Retinal pigment epithelial cell (primary cell): Measurements from ENCODE around the gene CACTIN.

Source experiments
- DNase-seq: peaks from one replicate; pipeline ENCODE4 v3.0.0-alpha.2; 2010; ENCODE audit warnings: low read depth
- H3K4me3 ChIP-seq: 2 replicates; pipeline ENCODE4 v1.5.1; 2011; ENCODE audit warnings: mild to moderate bottlenecking, low read length, control low read depth, moderate library complexity
- TF ChIP-seq, protein P1 (sequence below): conservative IDR thresholded peaks from 2 replicates; pipeline ENCODE4 v1.5.1; 2011; ENCODE audit warnings: low read depth, low read length, control low read depth, inconsistent platforms

Gene CACTIN

GRCh38 chr19:3626473-3627350 is at the start of gene CACTIN:
CACTIN (minus strand) TSS chr19:3626790; CDS start chr19:3626762, 28 bp downstream.
- DNase-seq: peak; percentile 92
- TF ChIP-seq, protein P1, sequence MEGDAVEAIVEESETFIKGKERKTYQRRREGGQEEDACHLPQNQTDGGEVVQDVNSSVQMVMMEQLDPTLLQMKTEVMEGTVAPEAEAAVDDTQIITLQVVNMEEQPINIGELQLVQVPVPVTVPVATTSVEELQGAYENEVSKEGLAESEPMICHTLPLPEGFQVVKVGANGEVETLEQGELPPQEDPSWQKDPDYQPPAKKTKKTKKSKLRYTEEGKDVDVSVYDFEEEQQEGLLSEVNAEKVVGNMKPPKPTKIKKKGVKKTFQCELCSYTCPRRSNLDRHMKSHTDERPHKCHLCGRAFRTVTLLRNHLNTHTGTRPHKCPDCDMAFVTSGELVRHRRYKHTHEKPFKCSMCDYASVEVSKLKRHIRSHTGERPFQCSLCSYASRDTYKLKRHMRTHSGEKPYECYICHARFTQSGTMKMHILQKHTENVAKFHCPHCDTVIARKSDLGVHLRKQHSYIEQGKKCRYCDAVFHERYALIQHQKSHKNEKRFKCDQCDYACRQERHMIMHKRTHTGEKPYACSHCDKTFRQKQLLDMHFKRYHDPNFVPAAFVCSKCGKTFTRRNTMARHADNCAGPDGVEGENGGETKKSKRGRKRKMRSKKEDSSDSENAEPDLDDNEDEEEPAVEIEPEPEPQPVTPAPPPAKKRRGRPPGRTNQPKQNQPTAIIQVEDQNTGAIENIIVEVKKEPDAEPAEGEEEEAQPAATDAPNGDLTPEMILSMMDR: no peak
- peak within 1 kb of the TSS; percentile 73 for H3K4me3 ChIP-seq

DNA sequence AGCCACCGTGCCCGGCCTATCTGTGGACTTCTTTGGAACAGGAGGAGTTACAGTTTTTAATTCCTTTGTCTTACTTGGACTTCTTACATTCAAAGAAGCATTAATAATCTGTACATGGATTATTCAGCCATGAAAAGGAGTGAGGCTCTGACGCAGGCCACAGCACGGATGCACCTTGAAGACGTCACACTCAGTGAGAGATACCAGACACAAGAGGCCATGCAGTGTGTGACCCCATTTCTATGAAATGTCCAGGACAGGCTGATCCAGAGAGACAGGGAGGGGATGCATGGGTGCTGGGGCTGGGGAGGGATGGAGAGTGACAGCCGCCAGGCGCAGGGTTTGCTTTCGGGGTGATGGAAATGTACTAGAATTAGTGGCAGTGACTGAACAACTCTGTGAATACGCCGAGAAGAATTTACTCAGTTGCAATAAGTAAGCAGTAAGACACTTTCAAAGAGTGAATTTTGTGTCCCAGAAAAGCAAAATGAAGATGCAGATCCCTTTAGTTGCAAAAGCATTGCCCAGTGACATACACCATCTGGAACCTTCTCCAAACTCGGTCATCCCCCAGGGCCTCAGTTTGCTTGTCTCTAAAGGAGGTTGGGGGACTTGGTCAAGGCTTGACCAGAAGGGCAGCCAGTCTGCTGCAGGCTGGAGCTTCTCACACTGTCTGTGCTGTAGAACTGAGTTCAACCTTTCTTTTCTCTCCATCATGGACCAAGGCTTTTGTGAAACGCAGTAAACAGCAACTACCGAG is 48.4 kb upstream of the CACTIN start:
- H3K4me3 ChIP-seq: no peak overlapping the region
- TF ChIP-seq, protein P1: no peak
- DNase-seq: no peak

DNA sequence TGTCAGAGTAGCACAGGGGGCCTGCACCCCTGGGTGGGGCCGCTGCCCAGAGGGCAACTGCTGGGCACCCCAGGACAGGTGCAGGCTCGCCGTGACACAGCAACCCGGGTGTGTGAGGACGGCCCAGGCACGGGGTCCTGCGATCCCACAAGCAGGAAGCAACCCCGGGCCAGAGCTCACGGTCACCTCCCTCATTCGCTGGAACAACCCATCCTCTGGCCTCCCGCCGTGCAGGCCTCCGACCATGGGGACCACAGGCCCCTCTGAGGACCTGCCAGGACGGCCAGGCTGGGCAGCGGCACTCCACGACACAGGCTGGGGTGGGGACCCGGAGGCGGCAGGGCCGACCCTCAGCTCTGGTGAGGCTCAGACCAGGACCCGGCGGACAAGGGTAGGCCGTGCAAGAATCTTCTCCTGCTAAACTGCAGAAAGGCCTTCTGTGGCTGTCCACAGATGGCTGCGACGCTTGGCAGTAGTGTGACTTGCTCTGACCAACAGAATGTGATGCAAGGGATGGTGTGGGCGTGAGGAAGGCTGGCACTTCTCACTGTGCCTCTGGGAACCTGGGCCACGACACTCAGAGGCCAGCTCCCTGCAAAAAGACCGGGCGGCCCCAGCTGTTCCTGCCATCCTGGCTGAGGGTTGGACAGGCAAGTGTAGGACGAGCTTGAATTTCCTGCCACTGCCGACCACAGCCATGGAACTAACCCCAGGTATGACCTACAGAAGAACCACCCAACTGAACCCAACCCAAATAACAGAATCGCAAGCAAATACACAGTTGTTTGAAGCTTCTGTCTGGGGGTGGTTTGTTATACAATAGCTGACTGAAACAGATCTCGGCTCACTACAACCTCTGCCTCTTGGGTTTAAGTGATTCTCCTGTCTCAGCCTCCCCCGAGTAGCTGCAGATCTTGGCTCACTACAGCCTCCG is 47.2 kb upstream of the CACTIN start:
- DNase-seq: no peak
- TF ChIP-seq, protein P1: no peak
- H3K4me3 ChIP-seq: no peak overlapping the region

DNA sequence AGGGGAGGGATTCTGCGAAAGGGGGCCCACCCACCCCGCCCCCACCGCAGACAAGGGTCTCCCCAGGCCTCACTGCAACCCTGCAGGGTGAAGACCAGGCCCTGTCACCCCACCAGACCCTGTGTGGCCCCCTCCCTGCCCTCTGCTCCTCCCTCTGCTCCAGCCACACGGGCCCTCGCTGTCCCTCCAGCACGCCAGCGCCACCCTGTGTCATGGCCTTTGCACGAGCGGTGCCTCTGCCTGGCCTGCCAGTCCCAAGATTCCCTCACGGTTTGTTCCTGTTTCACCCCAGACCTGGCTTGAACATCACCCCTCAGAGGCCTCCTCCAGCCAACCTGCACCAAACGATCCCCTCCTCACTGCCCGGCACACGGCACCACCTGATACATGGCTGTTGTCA is 46.4 kb upstream of the CACTIN start:
- no peak overlapping the region for H3K4me3 ChIP-seq
- DNase-seq: no peak
- TF ChIP-seq, protein P1: peak; percentile 1

DNA sequence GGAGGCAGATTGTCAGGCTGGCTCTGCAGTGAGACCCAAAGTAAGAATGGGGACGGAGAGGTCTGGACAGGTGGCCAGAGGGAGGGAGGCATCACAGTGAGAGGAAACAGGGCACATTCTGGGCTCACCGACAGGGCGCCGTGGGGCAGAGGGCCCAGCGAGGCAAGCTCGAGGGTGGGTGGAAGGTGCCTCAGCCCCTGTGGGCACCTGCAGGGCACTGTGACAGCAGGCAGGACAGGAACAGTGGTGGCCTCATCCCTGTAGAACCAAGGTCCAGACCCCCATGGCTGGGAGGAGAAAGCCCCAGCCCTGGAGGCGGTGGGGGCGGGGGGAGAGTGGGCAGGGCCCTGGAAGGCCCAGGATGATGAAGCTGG is 46.0 kb upstream of the CACTIN start:
- no peak for DNase-seq
- H3K4me3 ChIP-seq: no peak overlapping the region
- TF ChIP-seq, protein P1: no peak

- TF ChIP-seq, protein P1: peak; percentile 22
- no peak for DNase-seq
- no peak overlapping the region for H3K4me3 ChIP-seq
Measured at GRCh38 chr19:3671680-3672574, 45.3 kb upstream of the CACTIN start.
